OCI-LY3 (cell line): ENCODE data around the gene CPEB2.
A peak's percentile ranks its signal among the peaks of the same experiment; 100 is the strongest.

Experiments
- H2AFZ ChIP-seq: fragments of 200-600, 300-600 bp; shearing (Covaris generic); 2 replicates; pipeline ENCODE4 v1.6.0; 2014; ENCODE audit warnings: antibody characterized with exemption, low read depth, low read length
- H3K27ac ChIP-seq: fragments of 200-600, 300-600 bp; sonication (generic); 2 replicates; pipeline ENCODE4 v1.5.1; 2014; ENCODE audit warnings: mild to moderate bottlenecking, low read length, moderate library complexity, mixed read lengths
- H3K27me3 ChIP-seq: fragments of 200-600, 300-600 bp; sonication (generic); 2 replicates; pipeline ENCODE4 v1.6.1; 2014; ENCODE audit warnings: low read depth, low read length, mixed read lengths
- H3K36me3 ChIP-seq: fragments of 200-600, 300-600 bp; sonication (generic); replicated peaks from 2 replicates; pipeline ENCODE3; 2014; ENCODE audit warnings: low read depth, low read length, mixed read lengths
- H3K4me1 ChIP-seq: fragments of 300-600, 200-600 bp; sonication (generic); 2 replicates; pipeline ENCODE4 v1.6.1; 2014; ENCODE audit warnings: low read length, mixed read lengths
- H3K4me2 ChIP-seq: fragments of 200-600, 300-600 bp; sonication (generic); 2 replicates; pipeline ENCODE4 v1.6.1; 2014; ENCODE audit warnings: low read length, mixed read lengths
- H3K4me3 ChIP-seq: fragments of 300-600, 200-600 bp; sonication (generic); 2 replicates; pipeline ENCODE4 v1.5.1; 2014; ENCODE audit warnings: antibody characterized with exemption, mild to moderate bottlenecking, low read length, moderate library complexity
- H3K79me2 ChIP-seq: fragments of 300-600, 200-600 bp; shearing (Covaris generic); 2 replicates; pipeline ENCODE4 v1.6.1; 2014; ENCODE audit warnings: mild to moderate bottlenecking, low read length, mixed read lengths
- H3K9ac ChIP-seq: fragments of 300-600, 200-600 bp; shearing (Covaris generic); 2 replicates; pipeline ENCODE4 v1.6.0; 2014; ENCODE audit warnings: mild to moderate bottlenecking, low read length, moderate library complexity
- H3K9me3 ChIP-seq: fragments of 200-600, 300-600 bp; shearing (Covaris generic); 2 replicates; pipeline ENCODE4 v1.6.1; 2014; ENCODE audit warnings: low read length, mixed read lengths; ENCODE audit not compliant: insufficient read depth
- H4K20me1 ChIP-seq: fragments of 200-600, 300-600 bp; sonication (generic); 2 replicates; pipeline ENCODE4 v1.6.1; 2016; ENCODE audit warnings: low read length, mixed read lengths; ENCODE audit not compliant: insufficient read depth
- CTCF ChIP-seq: fragments of 200-600, 300-600 bp; sonication (generic); IDR thresholded peaks from 2 replicates; pipeline ENCODE4 v1.5.1; 2014; ENCODE audit warnings: antibody characterized with exemption, low read length, low read depth
- EZH2phosphoT487 ChIP-seq: fragments of 200-600 bp; shearing (Covaris generic); IDR thresholded peaks from 2 replicates; pipeline ENCODE4 v1.6.1; 2018; ENCODE audit warnings: antibody characterized with exemption, mixed run types, low read depth

Gene CPEB2

GRCh38 chr4:14985843-14986242 is 16.4 kb upstream of the CPEB2 start:
- Histone ChIP-seq H3K4me3 (no peak overlapping the region), H3K4me2 (no peak overlapping the region), H3K9ac (no peak overlapping the region), H3K4me1 (no peaks in the 10 kb centered on the region), H3K36me3 (no peaks in the 10 kb centered on the region), H3K79me2 (no peaks in the 10 kb centered on the region), H3K27me3 (no peaks in the 10 kb centered on the region), H3K27ac (no peak overlapping the region), H3K9me3 (no peaks in the 10 kb centered on the region), H4K20me1 (no peaks in the 10 kb centered on the region), H2AFZ (no peak overlapping the region)
- TF ChIP-seq CTCF (no peak), EZH2phosphoT487 (no peak)

DNA sequence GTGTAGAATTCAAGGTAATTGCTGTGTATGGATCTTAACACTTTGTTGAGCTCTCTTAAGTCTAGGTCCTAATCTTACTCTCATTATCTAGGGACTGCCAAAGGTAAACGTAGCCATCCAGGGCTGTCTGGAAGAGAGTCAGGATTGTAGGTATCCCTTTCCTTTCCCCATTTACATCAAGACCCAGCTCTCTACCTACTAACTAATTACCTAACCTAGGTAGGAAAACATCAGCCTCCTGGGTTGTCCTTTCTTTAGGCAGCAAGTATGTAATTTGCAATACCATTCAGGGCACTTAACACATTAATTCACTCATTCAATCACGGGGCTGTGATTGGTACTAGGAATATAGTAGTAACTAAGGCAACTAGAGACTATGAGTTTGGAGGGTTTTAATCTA is 15.2 kb upstream of the CPEB2 start:
- no peaks in the 10 kb centered on the region for H4K20me1 ChIP-seq
- H3K36me3 ChIP-seq, result no peaks in the 10 kb centered on the region
- no peaks in the 10 kb centered on the region for H3K27me3 ChIP-seq
- H3K4me1 ChIP-seq, result no peaks in the 10 kb centered on the region
- H3K9me3 ChIP-seq, result no peaks in the 10 kb centered on the region
- no peak overlapping the region for H3K4me2 ChIP-seq
- H3K79me2 ChIP-seq, result no peaks in the 10 kb centered on the region
- TF ChIP-seq EZH2phosphoT487, result no peak
- TF ChIP-seq CTCF, result no peak
- no peak overlapping the region for H2AFZ ChIP-seq
- H3K9ac ChIP-seq, result no peak overlapping the region
- no peak overlapping the region for H3K27ac ChIP-seq
- no peak overlapping the region for H3K4me3 ChIP-seq

GRCh38 chr4:14990484-14990883 is 11.8 kb upstream of the CPEB2 start:
- no peak for TF ChIP-seq CTCF
- no peak for TF ChIP-seq EZH2phosphoT487
- H3K27me3 ChIP-seq, result no peaks in the 10 kb centered on the region
- no peak overlapping the region for H3K4me2 ChIP-seq
- H3K4me1 ChIP-seq, result peaks cover 7% of the 10 kb centered on the region
- no peak overlapping the region for H2AFZ ChIP-seq
- H3K36me3 ChIP-seq, result no peaks in the 10 kb centered on the region
- H3K79me2 ChIP-seq, result no peaks in the 10 kb centered on the region
- no peaks in the 10 kb centered on the region for H3K9me3 ChIP-seq
- no peak overlapping the region for H3K27ac ChIP-seq
- H3K9ac ChIP-seq, result no peak overlapping the region
- no peaks in the 10 kb centered on the region for H4K20me1 ChIP-seq
- H3K4me3 ChIP-seq, result no peak overlapping the region

GRCh38 chr4:14994242-14994641 is 8.0 kb upstream of the CPEB2 start:
- Histone ChIP-seq H3K4me2 (peak overlapping the region; percentile 15; the same call in 1 of the 2 replicates), H3K27me3 (no peaks in the 10 kb centered on the region)
- TF ChIP-seq EZH2phosphoT487 (no peak), CTCF (no peak)

More at GRCh38 chr4:14994242-14994641, 8.0 kb upstream of the CPEB2 start:
- Histone ChIP-seq H3K9me3 (no peaks in the 10 kb centered on the region), H3K79me2 (no peaks in the 10 kb centered on the region), H3K9ac (no peak overlapping the region), H3K4me3 (no peak overlapping the region), H4K20me1 (no peaks in the 10 kb centered on the region), H3K36me3 (no peaks in the 10 kb centered on the region), H2AFZ (no peak overlapping the region), H3K4me1 (peaks cover 7% of the 10 kb centered on the region), H3K27ac (no peak overlapping the region)
